Neural cell (in vitro differentiated cells): Measurements from ENCODE around the gene FPR1.

Source experiments
- CTCF ChIP-seq: fragments of 450-650 bp; IDR thresholded peaks from 2 replicates; pipeline ENCODE4 v1.5.1; 2014; ENCODE audit warnings: antibody characterized with exemption, mild to moderate bottlenecking, moderate library complexity; ENCODE audit not compliant: poor library complexity, severe bottlenecking
- POLR2AphosphoS5 ChIP-seq: IDR thresholded peaks from 2 replicates; pipeline ENCODE4 v1.6.1; 2012
- RAD21 ChIP-seq: fragments of 450-650 bp; conservative IDR thresholded peaks from 2 replicates; pipeline ENCODE4 v1.6.1; 2014; ENCODE audit warnings: antibody characterized with exemption, mild to moderate bottlenecking, moderate library complexity
- SMC3 ChIP-seq: fragments of 450-650 bp; conservative IDR thresholded peaks from 2 replicates; pipeline ENCODE4 v1.6.1; 2014; ENCODE audit warnings: antibody characterized with exemption, mild to moderate bottlenecking, moderate library complexity; ENCODE audit not compliant: poor library complexity

GRCh38 chr19:51780270-51780669 lies 28.6 kb upstream of the FPR1 start:
- TF ChIP-seq RAD21, result no peak
- no peak for TF ChIP-seq CTCF
- no peak for TF ChIP-seq POLR2AphosphoS5
- TF ChIP-seq SMC3, result no peak
